Measurements from ENCODE around the gene YDJC. TPM values are rescaled to one million over a fixed set of nuclear protein-coding genes. Genes with fewer than 3 reads are reported as not detected.
A peak's percentile ranks its signal among the peaks of the same experiment; 100 is the strongest.

YDJC gene
- total and polyA plus RNA-seq, 2 of the 13 experiments (the other 11 are each of a cell fraction or from before 2014, with no cell fraction given), result 15.3 to 32.0 TPM

DNA sequence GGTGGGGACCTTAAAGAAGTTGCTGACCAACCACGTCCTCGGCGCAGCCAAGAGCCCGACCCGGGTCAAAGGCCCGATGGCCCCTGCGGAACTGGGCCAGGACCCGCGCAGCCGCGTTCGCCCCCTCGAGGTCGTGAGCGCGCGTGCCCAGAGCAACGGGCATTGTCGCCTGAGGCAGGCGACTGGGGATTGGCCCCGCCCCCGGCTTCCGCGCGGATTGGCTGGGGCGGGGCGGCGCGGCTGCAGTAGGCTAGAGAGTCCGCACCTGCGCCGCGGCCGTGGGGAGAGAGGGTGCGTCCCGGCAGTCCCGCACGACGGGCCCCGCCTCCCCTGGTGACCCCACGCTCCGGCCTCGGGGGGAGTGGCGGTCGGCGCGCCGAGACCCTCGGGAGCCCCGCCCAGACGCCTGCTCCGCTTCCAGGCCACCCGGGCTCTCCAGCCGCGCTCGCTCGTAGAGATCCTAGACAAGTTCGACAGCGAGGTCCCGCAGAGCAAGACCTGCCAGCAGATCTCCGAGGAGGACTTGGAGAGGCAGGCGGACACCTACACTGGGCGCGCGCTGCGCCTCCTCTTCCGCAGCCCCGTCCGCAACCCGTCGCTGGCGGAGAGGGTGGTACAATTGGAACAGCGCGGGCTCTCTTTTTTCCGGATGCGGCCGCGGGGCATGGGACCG, 27.7 kb upstream of the YDJC start (continued):
- TF ChIP-seq ZNF281 (CRISPR knock-in tag; IDR thresholded peaks at IDR 0.05; ENCODE audit: borderline replicate concordance), result no peak
- TF ChIP-seq CEBPG (CRISPR knock-in tag; IDR thresholded peaks at IDR 0.05), result no peak
- no peak for TF ChIP-seq ZNF296 (CRISPR knock-in tag; conservative IDR thresholded peaks at IDR 0.05)
- no peak; the same call in 1 of the 2 replicates for TF ChIP-seq ZNF143 (CRISPR knock-in tag; IDR thresholded peaks at IDR 0.05)
- peak; percentile 32; the same call in 1 of the 2 replicates for TF ChIP-seq ZBTB43 (CRISPR knock-in tag; conservative IDR thresholded peaks at IDR 0.05)
- TF ChIP-seq ZBTB38 (CRISPR knock-in tag; IDR thresholded peaks at IDR 0.05), result no peak
- TF ChIP-seq GTF3A (CRISPR knock-in tag; conservative IDR thresholded peaks at IDR 0.05), result no peak
- no peak for TF ChIP-seq KIAA2018 (CRISPR knock-in tag; IDR thresholded peaks at IDR 0.05; ENCODE audit: borderline replicate concordance)
- peak; percentile 32 for TF ChIP-seq ZNF629 (CRISPR knock-in tag; conservative IDR thresholded peaks at IDR 0.05)
- TF ChIP-seq MED13 (CRISPR knock-in tag; IDR thresholded peaks at IDR 0.05), result 0 out of 2 replicates have a peak, but pooled peaks have one; percentile 5
- TF ChIP-seq ZNF749 (CRISPR knock-in tag; IDR thresholded peaks at IDR 0.05; ENCODE audit: borderline replicate concordance), result no peak
- peak; percentile 59; the same call in 1 of the 2 replicates for TF ChIP-seq HDAC1 (CRISPR knock-in tag; IDR thresholded peaks at IDR 0.05)
- TF ChIP-seq, protein P1, sequence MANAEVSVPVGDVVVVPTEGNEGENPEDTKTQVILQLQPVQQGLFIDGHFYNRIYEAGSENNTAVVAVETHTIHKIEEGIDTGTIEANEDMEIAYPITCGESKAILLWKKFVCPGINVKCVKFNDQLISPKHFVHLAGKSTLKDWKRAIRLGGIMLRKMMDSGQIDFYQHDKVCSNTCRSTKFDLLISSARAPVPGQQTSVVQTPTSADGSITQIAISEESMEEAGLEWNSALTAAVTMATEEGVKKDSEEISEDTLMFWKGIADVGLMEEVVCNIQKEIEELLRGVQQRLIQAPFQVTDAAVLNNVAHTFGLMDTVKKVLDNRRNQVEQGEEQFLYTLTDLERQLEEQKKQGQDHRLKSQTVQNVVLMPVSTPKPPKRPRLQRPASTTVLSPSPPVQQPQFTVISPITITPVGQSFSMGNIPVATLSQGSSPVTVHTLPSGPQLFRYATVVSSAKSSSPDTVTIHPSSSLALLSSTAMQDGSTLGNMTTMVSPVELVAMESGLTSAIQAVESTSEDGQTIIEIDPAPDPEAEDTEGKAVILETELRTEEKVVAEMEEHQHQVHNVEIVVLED (CRISPR knock-in tag; IDR thresholded peaks at IDR 0.05; ENCODE audit: borderline replicate concordance), result peak; percentile 89
